GM23248 (cell line): Measurements from ENCODE around the gene ATP5F1C. TPM values are rescaled to one million over a fixed set of nuclear protein-coding genes. Genes with fewer than 3 reads are reported as not detected.

ENCODE experiments used
- DNase-seq: peaks from one replicate; pipeline ENCODE4 v3.0.0-alpha.2; 2015
- H2AFZ ChIP-seq: fragments of 200-600 bp; sonication (generic); 2 replicates; pipeline ENCODE4 v1.6.1; 2016; ENCODE audit warnings: antibody characterized with exemption
- H3F3A ChIP-seq: fragments of 200-600 bp; sonication (generic); 2 replicates; pipeline ENCODE4 v1.6.1; 2016; ENCODE audit warnings: mild to moderate bottlenecking, antibody characterized with exemption, mixed run types; ENCODE audit not compliant: insufficient read depth
- H3K27ac ChIP-seq: fragments of 200-600 bp; sonication (generic); 2 replicates; pipeline ENCODE4 v1.5.1; 2016; ENCODE audit warnings: mild to moderate bottlenecking
- H3K27me3 ChIP-seq: fragments of 200-600 bp; sonication (generic); replicated peaks from 2 replicates; pipeline ENCODE4 v1.6.1; 2016; ENCODE audit warnings: mild to moderate bottlenecking; ENCODE audit not compliant: insufficient read depth
- H3K36me3 ChIP-seq: fragments of 200-600 bp; sonication (generic); 2 replicates; pipeline ENCODE4 v1.6.1; 2016; ENCODE audit warnings: low read depth, mild to moderate bottlenecking
- H3K4me1 ChIP-seq: fragments of 200-600 bp; sonication (generic); 2 replicates; pipeline ENCODE4 v1.6.1; 2016; ENCODE audit warnings: mild to moderate bottlenecking; ENCODE audit not compliant: insufficient read depth
- H3K4me2 ChIP-seq: fragments of 200-600 bp; sonication (generic); one replicate; pipeline ENCODE4 v1.6.1; 2016; ENCODE audit warnings: mild to moderate bottlenecking; ENCODE audit not compliant: unreplicated experiment
- H3K4me3 ChIP-seq: fragments of 200-600 bp; sonication (generic); 2 replicates; pipeline ENCODE4 v1.5.1; 2016; ENCODE audit warnings: mild to moderate bottlenecking
- H3K79me2 ChIP-seq: fragments of 200-600 bp; sonication (generic); 2 replicates; pipeline ENCODE4 v1.6.1; 2016; ENCODE audit warnings: mild to moderate bottlenecking; ENCODE audit not compliant: insufficient read depth
- H3K9ac ChIP-seq: fragments of 200-600 bp; sonication (generic); 2 replicates; pipeline ENCODE4 v1.6.1; 2016; ENCODE audit warnings: mild to moderate bottlenecking
- H3K9me2 ChIP-seq: fragments of 200-600 bp; sonication (generic); 2 replicates; pipeline ENCODE4 v1.6.1; 2016; ENCODE audit warnings: mixed run types, mild to moderate bottlenecking, moderate library complexity; ENCODE audit not compliant: insufficient read depth
- H3K9me3 ChIP-seq: fragments of 200-600 bp; sonication (generic); one replicate; pipeline ENCODE4 v1.6.1; 2017; ENCODE audit warnings: low read depth
- H4K20me1 ChIP-seq: fragments of 200-600 bp; sonication (generic); 2 replicates; pipeline ENCODE4 v1.6.0; 2016; ENCODE audit not compliant: insufficient read depth
- EZH2 ChIP-seq: fragments of 200-600 bp; sonication (generic); IDR thresholded peaks from 2 replicates; pipeline ENCODE4 v1.6.1; 2018; ENCODE audit warnings: antibody characterized with exemption, mild to moderate bottlenecking; ENCODE audit not compliant: insufficient read depth, poor library complexity, severe bottlenecking
- EZH2phosphoT487 ChIP-seq: fragments of 200-600 bp; sonication (generic); IDR thresholded peaks from 2 replicates; pipeline ENCODE4 v1.6.1; 2018; ENCODE audit warnings: antibody characterized with exemption, moderate library complexity, mild to moderate bottlenecking, low read depth; ENCODE audit not compliant: insufficient read depth
- WGBS, 2 experiments: methylation state at CpG; one replicate each; pipeline ENCODE4 v1.1.6; 2015 to 2017; ENCODE audit warnings: low lambda C conversion rate in 2 of 2, low coverage in 1 of 2; ENCODE audit errors: missing lambda C conversion rate in 2 of 2; 5-methylcytosine and 5-hydroxymethylcytosine counted together
- in situ Hi-C: fragments of 300-500 bp; cut with MboI; formaldehyde crosslinking; loops from 2 replicates; pipeline ENCODE4 v1.15.0; 2020
- polyA plus RNA-seq: library from polyadenylated mRNA; unstranded; fragments of >200 nt; fragmentation: Nextera tagmentation; extraction: Ambion mirVana; gene quantifications from 2 replicates; pipeline ENCODE4 v1.2.1, GENCODE V29; 2016
- total RNA-seq: library from RNA; depleted of rRNA; stranded (reverse); fragments of >200 nt; shearing (Covaris generic); gene quantifications from 2 replicates; pipeline ENCODE4 v1.2.3, GENCODE V29; 2014; rRNA removed

ATP5F1C gene
- total and polyA plus RNA-seq, 2 experiments from 2014 or later, result 229 to 304 TPM

DNA sequence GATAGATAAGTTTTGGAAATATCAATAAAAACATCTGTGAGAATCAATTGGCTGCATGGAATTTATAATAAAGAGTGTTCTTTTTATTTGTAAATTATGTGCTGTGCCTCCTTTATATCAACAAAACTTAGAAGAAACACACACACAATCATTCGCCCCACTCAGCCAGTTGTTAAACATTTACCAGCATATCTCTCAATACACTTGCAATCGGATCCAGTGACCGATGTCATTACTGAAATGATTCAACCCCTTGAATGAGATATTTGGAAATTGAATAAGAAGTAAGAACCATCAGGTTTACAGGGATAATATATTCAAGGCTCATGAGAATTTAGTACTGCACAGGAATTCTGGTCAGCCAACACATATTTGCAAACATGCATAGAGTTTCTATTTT is 65.9 kb downstream of the ATP5F1C start:
- H3F3A ChIP-seq, result no peaks in the 10 kb centered on the region
- no peak overlapping the region for H3K27ac ChIP-seq
- no peaks in the 10 kb centered on the region for H3K9me2 ChIP-seq
- no peak overlapping the region for H3K4me2 ChIP-seq
- H3K4me3 ChIP-seq, result no peak overlapping the region
- H2AFZ ChIP-seq, result no peak overlapping the region
- TF ChIP-seq EZH2, result no peak
- no peak for TF ChIP-seq EZH2phosphoT487
- H3K79me2 ChIP-seq, result peaks cover 30% of the 10 kb centered on the region
- no peak overlapping the region for H3K9ac ChIP-seq
- H4K20me1 ChIP-seq, result no peaks in the 10 kb centered on the region
- no peaks in the 10 kb centered on the region for H3K4me1 ChIP-seq
- no peaks in the 10 kb centered on the region for H3K36me3 ChIP-seq
- WGBS, 2 experiments, result 88 to 91% methylated on average over 3 of the region's 3 CpGs
- H3K9me3 ChIP-seq, result no peaks in the 10 kb centered on the region
- in situ Hi-C loops, result no loop called here
- DNase-seq, result no peak
- H3K27me3 ChIP-seq, result no peaks in the 10 kb centered on the region

- Histone ChIP-seq H3K9me2 (no peaks in the 10 kb centered on the region), H3K9me3 (no peaks in the 10 kb centered on the region), H3K9ac (no peak overlapping the region), H3K79me2 (peaks cover 24% of the 10 kb centered on the region), H3K27ac (no peak overlapping the region), H4K20me1 (no peaks in the 10 kb centered on the region), H3K4me3 (no peak overlapping the region), H3K27me3 (no peaks in the 10 kb centered on the region), H3K36me3 (no peaks in the 10 kb centered on the region), H3K4me2 (no peak overlapping the region), H3K4me1 (no peaks in the 10 kb centered on the region), H2AFZ (no peak overlapping the region), H3F3A (no peaks in the 10 kb centered on the region)
- in situ Hi-C loops, result no loop called here
- no peak for DNase-seq
- no peak for TF ChIP-seq EZH2
- TF ChIP-seq EZH2phosphoT487, result no peak
- 90 to 93% methylated on average over 4 of the region's 4 CpGs for WGBS, 2 experiments
These were observed 67.2 kb downstream of the ATP5F1C start for GRCh38 chr10:7855205-7855604.

- no peaks in the 10 kb centered on the region for H3K4me1 ChIP-seq
- in situ Hi-C loops, result no loop called here
- peaks cover 22% of the 10 kb centered on the region for H3K79me2 ChIP-seq
- no peak for DNase-seq
- no peaks in the 10 kb centered on the region for H3K36me3 ChIP-seq
- no peak overlapping the region for H3K4me3 ChIP-seq
- H3K4me2 ChIP-seq, result no peak overlapping the region
- TF ChIP-seq EZH2phosphoT487, result no peak
- TF ChIP-seq EZH2, result no peak
- no peaks in the 10 kb centered on the region for H4K20me1 ChIP-seq
- no peak overlapping the region for H3K27ac ChIP-seq
- 90 to 97% methylated on average over 4 of the region's 4 CpGs for WGBS, 2 experiments
- H3K9me3 ChIP-seq, result peaks cover 2% of the 10 kb centered on the region
- no peaks in the 10 kb centered on the region for H3K9me2 ChIP-seq
- no peaks in the 10 kb centered on the region for H3K27me3 ChIP-seq
- no peak overlapping the region for H2AFZ ChIP-seq
- H3F3A ChIP-seq, result no peaks in the 10 kb centered on the region
- H3K9ac ChIP-seq, result no peak overlapping the region
These were observed 68.7 kb downstream of the ATP5F1C start for GRCh38 chr10:7856678-7857077.

DNA sequence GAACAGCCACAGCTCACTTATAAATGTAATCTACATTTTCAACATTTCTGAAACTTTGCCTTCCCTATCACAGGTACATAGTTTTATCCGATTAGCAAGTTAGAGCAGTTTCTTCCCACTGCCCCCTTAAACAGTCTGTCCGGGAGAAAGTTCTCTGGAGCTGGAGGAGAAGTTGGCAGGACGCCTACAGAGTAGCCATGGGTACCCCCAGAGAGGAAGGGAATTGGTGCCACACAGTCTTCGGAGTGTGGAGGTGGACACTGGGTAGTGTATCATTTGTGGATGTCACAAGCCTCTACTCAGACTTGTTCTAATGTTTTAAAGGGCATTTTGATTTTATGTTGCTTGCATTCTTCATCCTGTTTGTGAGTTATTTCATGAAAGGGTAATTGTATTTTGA is 69.3 kb downstream of the ATP5F1C start:
- Histone ChIP-seq H3K4me3 (no peak overlapping the region), H3K4me2 (no peak overlapping the region), H3K27ac (no peak overlapping the region), H3K79me2 (peaks cover 24% of the 10 kb centered on the region), H2AFZ (no peak overlapping the region), H4K20me1 (no peaks in the 10 kb centered on the region), H3K9me3 (peaks cover 4% of the 10 kb centered on the region), H3F3A (no peaks in the 10 kb centered on the region), H3K4me1 (no peaks in the 10 kb centered on the region), H3K9me2 (no peaks in the 10 kb centered on the region), H3K27me3 (no peaks in the 10 kb centered on the region), H3K36me3 (no peaks in the 10 kb centered on the region), H3K9ac (no peak overlapping the region)
- DNase-seq, result no peak
- TF ChIP-seq EZH2phosphoT487 (no peak), EZH2 (no peak)
- in situ Hi-C loops, result no loop called here
- 87 to 88% methylated on average over 4 of the region's 4 CpGs for WGBS, 2 experiments

Other genes starting within 250 kb of the ATP5F1C start
- gene ITIH5, start 121.2 kb upstream of the ATP5F1C start, total RNA-seq, result not detected in 2 replicates
- gene ITIH5, start 121.2 kb upstream of the ATP5F1C start, polyA plus RNA-seq, result 0.13 TPM in 1 of 2 replicates, not detected in the other
- gene ITIH2, start 84.9 kb upstream of the ATP5F1C start, total RNA-seq, result not detected in 2 replicates
- not detected in 2 replicates for gene ITIH2, start 84.9 kb upstream of the ATP5F1C start, polyA plus RNA-seq
- 3.8 and 7.8 TPM in 2 replicates for gene KIN, start 184 bp upstream of the ATP5F1C start, total RNA-seq
- 10.6 and 11.7 TPM in 2 replicates for gene KIN, start 184 bp upstream of the ATP5F1C start, polyA plus RNA-seq
- gene TAF3, start 30.3 kb downstream of the ATP5F1C start, total RNA-seq, result 1.7 and 2.4 TPM in 2 replicates
- 4.4 and 5.5 TPM in 2 replicates for gene TAF3, start 30.3 kb downstream of the ATP5F1C start, polyA plus RNA-seq